ENCODE measurements around the gene UBA7.

DNA sequence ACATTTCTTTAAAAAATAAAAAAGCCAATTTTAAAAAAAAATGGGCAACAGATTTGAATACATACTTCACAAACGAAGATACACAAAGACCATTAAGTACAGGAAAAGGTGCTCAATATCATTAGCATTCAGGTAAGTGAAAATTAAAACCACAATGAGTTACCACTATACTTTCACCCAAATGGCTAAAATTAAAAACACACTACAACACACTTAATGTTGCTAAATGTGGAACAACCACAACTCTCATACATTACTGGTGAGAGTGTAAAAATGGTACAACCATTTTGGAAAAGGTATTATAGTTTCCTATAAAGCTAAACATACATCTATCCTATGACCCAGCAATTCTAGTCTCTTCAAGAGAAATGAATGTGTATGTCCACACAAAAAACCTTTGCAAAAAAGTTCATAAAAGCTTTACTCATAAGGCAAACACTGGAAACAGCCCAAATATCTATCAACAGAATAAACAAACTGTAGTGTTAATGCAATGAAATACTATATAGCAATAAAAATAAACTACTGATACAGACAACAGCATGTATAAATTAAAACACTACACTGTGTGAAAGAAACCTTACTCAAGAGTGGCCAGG is 42.3 kb downstream of the UBA7 start:
- no peak for TF ChIP-seq CTCF (IDR thresholded peaks at IDR 0.05)
- TF ChIP-seq POLR2A (IDR thresholded peaks at IDR 0.05) = no peak
